GM18870 (cell line): ENCODE measurements around the gene JAML.
A peak's percentile ranks its signal among the peaks of the same experiment; 100 is the strongest.

Experiments used
- ATAC-seq: cut with Tn5 transposase; IDR thresholded peaks from one replicate; pipeline ENCODE4 v1.9.1; 2021; ENCODE audit warnings: moderate library complexity; ENCODE audit not compliant: unreplicated experiment

The JAML gene

GRCh38 chr11:118149493-118149892 is 75.3 kb downstream of the JAML start:
- no peak for ATAC-seq

- ATAC-seq = no peak
These were observed 76.0 kb downstream of the JAML start for GRCh38 chr11:118148856-118149255.

- no peak for ATAC-seq
These were observed 76.6 kb downstream of the JAML start for GRCh38 chr11:118148240-118148639.

GRCh38 chr11:118147502-118147901 is 77.3 kb downstream of the JAML start:
- ATAC-seq = no peak

GRCh38 chr11:118146554-118146953 is 78.3 kb downstream of the JAML start:
- ATAC-seq = no peak

GRCh38 chr11:118145285-118146227 is 79.3 kb downstream of the JAML start:
- ATAC-seq = peak; percentile 54

- no peak for ATAC-seq
These were observed 80.2 kb downstream of the JAML start for GRCh38 chr11:118144301-118145268.
